HepG2 (cell line): ENCODE results near the gene FKBP1B. TPM values are rescaled to one million over a fixed set of nuclear protein-coding genes. Genes with fewer than 3 reads are reported as not detected.

Experiments
- MAFF ChIP-seq: IDR thresholded peaks from 2 replicates; pipeline ENCODE4 v1.6.1; 2011; ENCODE audit warnings: low read depth, low read length, improper control_type of control experiment
- NR2F2 ChIP-seq: IDR thresholded peaks from 2 replicates; pipeline ENCODE4 v1.6.1; 2012; ENCODE audit warnings: low read depth, inconsistent platforms, borderline replicate concordance
- RFX1 ChIP-seq: fragments of 450-650 bp; IDR thresholded peaks from 2 replicates; pipeline ENCODE4 v1.6.1; 2017
- RXRB ChIP-seq: IDR thresholded peaks from 2 replicates; pipeline ENCODE4 v1.6.1; 2016; ENCODE audit warnings: borderline replicate concordance, missing genetic modification reagents, missing compliant biosample characterization
- SOX6 ChIP-seq, 2 experiments: fragments of 450-650 bp in 1 of 2; sonication (generic) in 1 of 2; formaldehyde crosslinking in 1 of 2; IDR thresholded peaks; 2 replicates each; pipeline versions ENCODE4 v1.4.0 to v1.6.1; 2017 to 2020; ENCODE audit warnings: antibody characterized with exemption in 1 of 2, mild to moderate bottlenecking in 1 of 2, missing genetic modification reagents in 1 of 2
- SP2 ChIP-seq: sonication (generic); formaldehyde crosslinking; IDR thresholded peaks from 2 replicates; pipeline ENCODE4 v1.5.1; 2020; ENCODE audit warnings: mild to moderate bottlenecking, missing genetic modification reagents
- ZNF33B ChIP-seq: sonication (generic); formaldehyde crosslinking; IDR thresholded peaks from 2 replicates; pipeline ENCODE4 v1.5.1; 2020; ENCODE audit warnings: mild to moderate bottlenecking, missing genetic modification reagents
- ZNF577 ChIP-seq: sonication (generic); formaldehyde crosslinking; IDR thresholded peaks from 2 replicates; pipeline ENCODE4 v1.4.0; 2020; ENCODE audit warnings: mild to moderate bottlenecking, low read depth, missing genetic modification reagents, borderline replicate concordance
- ZNF629 ChIP-seq: sonication (generic); formaldehyde crosslinking; conservative IDR thresholded peaks from 2 replicates; pipeline ENCODE4 v1.5.0; 2020; ENCODE audit warnings: missing genetic modification reagents
- polyA plus RNA-seq, 8 experiments: library from polyadenylated mRNA; depleted of rRNA in 3 of 8; stranded (reverse) in 7 of 8; unstranded in 1 of 8; fragments of >200 nt; fragmentation: Illumina TruSeq in 4 of 8; extraction: Trizol in 4 of 8; gene quantifications; 2 replicates each; pipeline versions ENCODE4 v1.2.1 to v1.2.3, GENCODE V29; 2011 to 2016; ENCODE audit warnings: low read depth in 4 of 8, missing spikeins in 1 of 8, mixed read lengths in 1 of 8; ENCODE audit not compliant: insufficient read depth in 1 of 8
- total RNA-seq, 5 experiments: library from RNA; depleted of rRNA; stranded (reverse); fragments of >200 nt; fragmentation: Illumina TruSeq; extraction: Trizol; gene quantifications; 2 replicates each; pipeline ENCODE4 v1.2.3, GENCODE V29; 2016; ENCODE audit warnings: low read depth in 1 of 5
- TF ChIP-seq, protein P1 (sequence below): sonication (generic); formaldehyde crosslinking; IDR thresholded peaks from 2 replicates; pipeline ENCODE4 v1.4.0; 2020; ENCODE audit warnings: missing genetic modification reagents
- TF ChIP-seq, protein P2 (sequence below): IDR thresholded peaks from 2 replicates; pipeline ENCODE4 v1.6.1; 2016; ENCODE audit warnings: mild to moderate bottlenecking
- TF ChIP-seq, protein P3 (sequence below): sonication (generic); formaldehyde crosslinking; IDR thresholded peaks from 2 replicates; pipeline ENCODE4 v1.4.0; 2020; ENCODE audit warnings: mild to moderate bottlenecking, missing genetic modification reagents
- TF ChIP-seq, protein P4 (sequence below): sonication (generic); formaldehyde crosslinking; conservative IDR thresholded peaks from 2 replicates; pipeline ENCODE4 v1.8.0; 2022; ENCODE audit warnings: missing genetic modification reagents
- TF ChIP-seq, protein P5 (sequence below): sonication (generic); formaldehyde crosslinking; IDR thresholded peaks from 2 replicates; pipeline ENCODE4 v1.5.0; 2020; ENCODE audit warnings: mild to moderate bottlenecking, missing genetic modification reagents, borderline replicate concordance

The FKBP1B gene
- total and polyA plus RNA-seq, 2 of the 13 experiments (the other 11 are each of a cell fraction or from before 2014, with no cell fraction given): 35.2 to 96.3 TPM

DNA sequence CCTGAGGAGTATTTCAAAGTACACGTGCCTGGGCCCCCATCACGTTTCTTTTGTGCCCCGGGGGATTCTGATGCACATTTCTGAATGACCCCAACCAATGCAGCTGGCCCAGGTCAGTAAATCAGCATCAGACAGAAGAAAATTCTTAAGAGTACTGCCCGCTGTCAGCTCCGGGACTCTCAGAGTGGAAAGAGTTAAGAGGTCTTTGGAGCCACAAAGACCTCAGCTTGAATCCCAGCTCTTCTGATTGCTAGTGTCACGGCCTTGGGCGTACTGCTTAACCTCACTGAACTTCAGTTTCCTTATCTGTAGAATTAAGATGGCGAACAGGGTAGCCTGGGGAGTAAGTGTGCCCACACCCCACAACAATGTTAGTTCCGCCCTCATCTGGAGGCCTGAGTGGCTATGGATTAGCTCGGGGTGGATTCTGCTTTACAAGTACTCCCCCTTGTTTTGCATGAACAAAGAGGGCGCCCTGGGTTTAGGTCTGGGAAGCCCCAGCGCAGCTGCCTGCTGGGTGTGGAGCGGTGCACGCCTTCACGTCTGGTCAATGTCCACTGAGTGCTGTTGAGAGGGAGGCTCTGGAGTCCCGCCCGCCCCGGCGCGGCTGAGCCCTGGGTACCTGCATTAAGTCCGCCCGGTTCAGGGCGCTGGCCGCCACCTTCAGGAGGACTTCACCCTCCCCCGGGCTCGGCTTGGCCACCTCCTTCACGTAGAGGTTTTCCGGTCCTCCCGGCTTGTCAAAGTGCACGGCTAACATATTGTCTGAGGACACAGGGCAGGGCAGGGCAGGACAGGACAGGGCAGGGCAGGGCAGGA is 34.2 kb downstream of the FKBP1B start (continued):
- TF ChIP-seq, protein P1, sequence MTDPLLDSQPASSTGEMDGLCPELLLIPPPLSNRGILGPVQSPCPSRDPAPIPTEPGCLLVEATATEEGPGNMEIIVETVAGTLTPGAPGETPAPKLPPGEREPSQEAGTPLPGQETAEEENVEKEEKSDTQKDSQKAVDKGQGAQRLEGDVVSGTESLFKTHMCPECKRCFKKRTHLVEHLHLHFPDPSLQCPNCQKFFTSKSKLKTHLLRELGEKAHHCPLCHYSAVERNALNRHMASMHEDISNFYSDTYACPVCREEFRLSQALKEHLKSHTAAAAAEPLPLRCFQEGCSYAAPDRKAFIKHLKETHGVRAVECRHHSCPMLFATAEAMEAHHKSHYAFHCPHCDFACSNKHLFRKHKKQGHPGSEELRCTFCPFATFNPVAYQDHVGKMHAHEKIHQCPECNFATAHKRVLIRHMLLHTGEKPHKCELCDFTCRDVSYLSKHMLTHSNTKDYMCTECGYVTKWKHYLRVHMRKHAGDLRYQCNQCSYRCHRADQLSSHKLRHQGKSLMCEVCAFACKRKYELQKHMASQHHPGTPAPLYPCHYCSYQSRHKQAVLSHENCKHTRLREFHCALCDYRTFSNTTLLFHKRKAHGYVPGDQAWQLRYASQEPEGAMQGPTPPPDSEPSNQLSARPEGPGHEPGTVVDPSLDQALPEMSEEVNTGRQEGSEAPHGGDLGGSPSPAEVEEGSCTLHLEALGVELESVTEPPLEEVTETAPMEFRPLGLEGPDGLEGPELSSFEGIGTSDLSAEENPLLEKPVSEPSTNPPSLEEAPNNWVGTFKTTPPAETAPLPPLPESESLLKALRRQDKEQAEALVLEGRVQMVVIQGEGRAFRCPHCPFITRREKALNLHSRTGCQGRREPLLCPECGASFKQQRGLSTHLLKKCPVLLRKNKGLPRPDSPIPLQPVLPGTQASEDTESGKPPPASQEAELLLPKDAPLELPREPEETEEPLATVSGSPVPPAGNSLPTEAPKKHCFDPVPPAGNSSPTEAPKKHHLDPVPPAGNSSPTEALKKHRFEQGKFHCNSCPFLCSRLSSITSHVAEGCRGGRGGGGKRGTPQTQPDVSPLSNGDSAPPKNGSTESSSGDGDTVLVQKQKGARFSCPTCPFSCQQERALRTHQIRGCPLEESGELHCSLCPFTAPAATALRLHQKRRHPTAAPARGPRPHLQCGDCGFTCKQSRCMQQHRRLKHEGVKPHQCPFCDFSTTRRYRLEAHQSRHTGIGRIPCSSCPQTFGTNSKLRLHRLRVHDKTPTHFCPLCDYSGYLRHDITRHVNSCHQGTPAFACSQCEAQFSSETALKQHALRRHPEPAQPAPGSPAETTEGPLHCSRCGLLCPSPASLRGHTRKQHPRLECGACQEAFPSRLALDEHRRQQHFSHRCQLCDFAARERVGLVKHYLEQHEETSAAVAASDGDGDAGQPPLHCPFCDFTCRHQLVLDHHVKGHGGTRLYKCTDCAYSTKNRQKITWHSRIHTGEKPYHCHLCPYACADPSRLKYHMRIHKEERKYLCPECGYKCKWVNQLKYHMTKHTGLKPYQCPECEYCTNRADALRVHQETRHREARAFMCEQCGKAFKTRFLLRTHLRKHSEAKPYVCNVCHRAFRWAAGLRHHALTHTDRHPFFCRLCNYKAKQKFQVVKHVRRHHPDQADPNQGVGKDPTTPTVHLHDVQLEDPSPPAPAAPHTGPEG: peak; percentile 72; the same call in 1 of the 2 replicates
- TF ChIP-seq SOX6 (IDR thresholded peaks at IDR 0.05): no peak
- TF ChIP-seq SOX6 (CRISPR knock-in tag; IDR thresholded peaks at IDR 0.05): peak; percentile 88
- no peak for TF ChIP-seq MAFF
- TF ChIP-seq SP2 (CRISPR knock-in tag): no peak
- peak; percentile 90 for TF ChIP-seq ZNF33B
- TF ChIP-seq, protein P2, sequence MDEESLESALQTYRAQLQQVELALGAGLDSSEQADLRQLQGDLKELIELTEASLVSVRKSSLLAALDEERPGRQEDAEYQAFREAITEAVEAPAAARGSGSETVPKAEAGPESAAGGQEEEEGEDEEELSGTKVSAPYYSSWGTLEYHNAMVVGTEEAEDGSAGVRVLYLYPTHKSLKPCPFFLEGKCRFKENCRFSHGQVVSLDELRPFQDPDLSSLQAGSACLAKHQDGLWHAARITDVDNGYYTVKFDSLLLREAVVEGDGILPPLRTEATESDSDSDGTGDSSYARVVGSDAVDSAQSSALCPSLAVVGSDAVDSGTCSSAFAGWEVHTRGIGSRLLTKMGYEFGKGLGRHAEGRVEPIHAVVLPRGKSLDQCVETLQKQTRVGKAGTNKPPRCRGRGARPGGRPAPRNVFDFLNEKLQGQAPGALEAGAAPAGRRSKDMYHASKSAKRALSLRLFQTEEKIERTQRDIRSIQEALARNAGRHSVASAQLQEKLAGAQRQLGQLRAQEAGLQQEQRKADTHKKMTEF: peak; percentile 87
- peak; percentile 33; the same call in 1 of the 2 replicates for TF ChIP-seq ZNF629
- TF ChIP-seq, protein P3, sequence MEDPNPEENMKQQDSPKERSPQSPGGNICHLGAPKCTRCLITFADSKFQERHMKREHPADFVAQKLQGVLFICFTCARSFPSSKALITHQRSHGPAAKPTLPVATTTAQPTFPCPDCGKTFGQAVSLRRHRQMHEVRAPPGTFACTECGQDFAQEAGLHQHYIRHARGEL (CRISPR knock-in tag): no peak
- no peak for TF ChIP-seq RFX1
- TF ChIP-seq ZNF577 (CRISPR knock-in tag): 0 out of 2 replicates have a peak, but pooled peaks have one; percentile 84
- TF ChIP-seq, protein P4, sequence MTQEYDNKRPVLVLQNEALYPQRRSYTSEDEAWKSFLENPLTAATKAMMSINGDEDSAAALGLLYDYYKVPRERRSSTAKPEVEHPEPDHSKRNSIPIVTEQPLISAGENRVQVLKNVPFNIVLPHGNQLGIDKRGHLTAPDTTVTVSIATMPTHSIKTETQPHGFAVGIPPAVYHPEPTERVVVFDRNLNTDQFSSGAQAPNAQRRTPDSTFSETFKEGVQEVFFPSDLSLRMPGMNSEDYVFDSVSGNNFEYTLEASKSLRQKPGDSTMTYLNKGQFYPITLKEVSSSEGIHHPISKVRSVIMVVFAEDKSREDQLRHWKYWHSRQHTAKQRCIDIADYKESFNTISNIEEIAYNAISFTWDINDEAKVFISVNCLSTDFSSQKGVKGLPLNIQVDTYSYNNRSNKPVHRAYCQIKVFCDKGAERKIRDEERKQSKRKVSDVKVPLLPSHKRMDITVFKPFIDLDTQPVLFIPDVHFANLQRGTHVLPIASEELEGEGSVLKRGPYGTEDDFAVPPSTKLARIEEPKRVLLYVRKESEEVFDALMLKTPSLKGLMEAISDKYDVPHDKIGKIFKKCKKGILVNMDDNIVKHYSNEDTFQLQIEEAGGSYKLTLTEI (CRISPR knock-in tag): no peak
- TF ChIP-seq RXRB (CRISPR knock-in tag): no peak; the same call in 1 of the 2 replicates
- TF ChIP-seq, protein P5, sequence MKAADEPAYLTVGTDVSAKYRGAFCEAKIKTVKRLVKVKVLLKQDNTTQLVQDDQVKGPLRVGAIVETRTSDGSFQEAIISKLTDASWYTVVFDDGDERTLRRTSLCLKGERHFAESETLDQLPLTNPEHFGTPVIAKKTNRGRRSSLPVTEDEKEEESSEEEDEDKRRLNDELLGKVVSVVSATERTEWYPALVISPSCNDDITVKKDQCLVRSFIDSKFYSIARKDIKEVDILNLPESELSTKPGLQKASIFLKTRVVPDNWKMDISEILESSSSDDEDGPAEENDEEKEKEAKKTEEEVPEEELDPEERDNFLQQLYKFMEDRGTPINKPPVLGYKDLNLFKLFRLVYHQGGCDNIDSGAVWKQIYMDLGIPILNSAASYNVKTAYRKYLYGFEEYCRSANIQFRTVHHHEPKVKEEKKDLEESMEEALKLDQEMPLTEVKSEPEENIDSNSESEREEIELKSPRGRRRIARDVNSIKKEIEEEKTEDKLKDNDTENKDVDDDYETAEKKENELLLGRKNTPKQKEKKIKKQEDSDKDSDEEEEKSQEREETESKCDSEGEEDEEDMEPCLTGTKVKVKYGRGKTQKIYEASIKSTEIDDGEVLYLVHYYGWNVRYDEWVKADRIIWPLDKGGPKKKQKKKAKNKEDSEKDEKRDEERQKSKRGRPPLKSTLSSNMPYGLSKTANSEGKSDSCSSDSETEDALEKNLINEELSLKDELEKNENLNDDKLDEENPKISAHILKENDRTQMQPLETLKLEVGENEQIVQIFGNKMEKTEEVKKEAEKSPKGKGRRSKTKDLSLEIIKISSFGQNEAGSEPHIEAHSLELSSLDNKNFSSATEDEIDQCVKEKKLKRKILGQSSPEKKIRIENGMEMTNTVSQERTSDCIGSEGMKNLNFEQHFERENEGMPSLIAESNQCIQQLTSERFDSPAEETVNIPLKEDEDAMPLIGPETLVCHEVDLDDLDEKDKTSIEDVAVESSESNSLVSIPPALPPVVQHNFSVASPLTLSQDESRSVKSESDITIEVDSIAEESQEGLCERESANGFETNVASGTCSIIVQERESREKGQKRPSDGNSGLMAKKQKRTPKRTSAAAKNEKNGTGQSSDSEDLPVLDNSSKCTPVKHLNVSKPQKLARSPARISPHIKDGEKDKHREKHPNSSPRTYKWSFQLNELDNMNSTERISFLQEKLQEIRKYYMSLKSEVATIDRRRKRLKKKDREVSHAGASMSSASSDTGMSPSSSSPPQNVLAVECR: no peak; the same call in 1 of the 2 replicates
- peak; percentile 47; the same call in 1 of the 2 replicates for TF ChIP-seq NR2F2
